ENCODE data around the gene MFSD6. TPM values are rescaled to one million over a fixed set of nuclear protein-coding genes. Genes with fewer than 3 reads are reported as not detected.
"Not testable (repeated sequence)": the region's sequence is repeated elsewhere in the genome, so short reads cannot be mapped to it uniquely, and the experiment has no call there.

Gene MFSD6
- total RNA-seq, 1 donor from 2014 or later: 6.7 TPM

DNA sequence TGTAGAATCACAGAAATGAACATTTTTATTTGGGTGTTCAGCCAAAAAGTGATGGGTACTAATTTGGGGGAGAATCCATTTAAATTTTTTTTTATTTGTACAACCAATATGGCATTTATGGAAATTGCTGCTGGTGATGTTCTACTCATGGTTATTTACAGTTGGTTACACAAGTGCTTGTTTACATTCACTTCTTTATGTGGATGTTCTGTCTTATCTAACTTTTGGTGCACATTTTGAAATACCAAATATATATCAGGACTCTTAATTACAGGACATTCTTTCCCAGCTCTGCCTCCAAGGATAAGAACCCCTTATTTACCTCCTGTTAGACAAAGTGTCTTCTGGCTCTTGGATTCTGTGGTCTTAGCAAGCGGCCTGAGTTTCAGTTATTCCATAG is 91.1 kb downstream of the MFSD6 start:
- no peak for DNase-seq (ENCODE audit: low read depth in 2 of 2)

DNA sequence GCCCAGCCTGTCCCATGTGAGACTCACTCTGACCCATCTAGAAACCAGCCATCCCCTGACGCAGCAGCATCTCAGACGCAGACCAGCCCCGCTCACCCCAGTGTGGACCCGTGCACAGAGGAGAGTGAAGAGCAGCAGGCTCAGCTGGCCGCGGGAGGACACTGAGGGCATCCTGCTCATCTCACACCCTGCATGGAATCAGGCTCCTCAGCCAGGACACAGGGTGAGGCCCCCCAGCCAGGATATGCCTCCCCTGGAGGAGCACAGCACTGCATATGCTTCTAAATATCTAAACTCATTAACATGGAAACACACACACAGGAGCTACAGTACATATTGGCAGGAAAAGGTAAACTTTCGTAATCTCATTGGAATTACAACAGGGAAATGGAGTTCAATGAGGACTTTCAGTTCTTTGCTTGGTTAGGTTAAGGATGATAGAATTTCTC is 91.9 kb downstream of the MFSD6 start:
- peak in 1 of 2 donors; percentile 10 for DNase-seq (ENCODE audit: low read depth in 2 of 2)

DNA sequence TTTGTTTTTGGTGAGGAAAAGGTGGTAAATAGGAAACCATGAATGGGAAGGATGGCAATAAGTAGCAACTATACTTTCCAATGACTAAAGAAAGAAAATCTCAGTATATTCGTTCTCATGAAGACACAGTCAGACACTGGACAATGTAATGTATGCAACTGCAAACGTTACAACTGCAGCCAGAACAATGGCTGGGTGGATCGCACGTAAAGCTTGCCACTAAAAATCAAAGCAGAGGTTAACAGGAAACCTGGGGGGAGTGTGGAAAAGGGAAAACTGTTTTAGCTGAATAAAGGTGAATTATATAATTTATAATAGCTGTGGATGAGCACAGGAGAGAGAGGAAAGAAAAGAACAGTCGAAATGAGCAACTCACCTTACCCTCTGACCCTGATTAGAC is 93.1 kb downstream of the MFSD6 start:
- DNase-seq (ENCODE audit: low read depth in 2 of 2): peak; percentile 54 to 55

DNA sequence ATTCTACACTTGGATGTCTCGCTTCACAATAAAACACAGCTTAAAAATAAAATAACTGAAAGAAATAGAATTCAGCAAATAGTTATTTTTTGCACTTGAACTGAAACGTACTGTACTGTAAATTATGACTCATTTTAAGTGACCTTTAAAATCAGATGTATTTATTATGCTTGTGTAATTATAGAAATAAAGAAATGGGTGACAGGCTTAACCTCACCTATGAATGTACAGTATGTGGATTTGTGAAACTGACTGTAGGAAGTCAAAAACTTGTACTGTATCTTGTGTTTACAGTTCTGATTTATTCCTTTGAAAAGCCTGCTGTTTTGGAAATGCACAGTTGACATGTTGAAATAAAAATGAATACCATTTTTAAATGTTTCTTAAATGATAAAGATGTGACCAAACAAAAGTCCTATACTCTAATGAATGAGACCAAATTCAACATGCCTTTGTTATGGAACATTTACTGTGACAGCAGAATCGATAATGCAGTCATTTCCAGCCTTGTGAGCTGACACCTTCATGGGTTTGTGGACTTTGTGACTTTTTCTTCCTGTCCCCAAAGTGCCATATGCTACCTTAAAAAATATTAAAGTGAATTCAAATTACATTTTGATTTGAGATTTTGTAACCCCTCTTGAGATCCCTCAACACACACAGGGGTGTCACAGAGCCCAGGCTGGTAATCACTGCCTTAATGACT is 93.7 kb downstream of the MFSD6 start:
- DNase-seq (ENCODE audit: low read depth in 2 of 2): peak in 1 of 2 donors; percentile 7

DNA sequence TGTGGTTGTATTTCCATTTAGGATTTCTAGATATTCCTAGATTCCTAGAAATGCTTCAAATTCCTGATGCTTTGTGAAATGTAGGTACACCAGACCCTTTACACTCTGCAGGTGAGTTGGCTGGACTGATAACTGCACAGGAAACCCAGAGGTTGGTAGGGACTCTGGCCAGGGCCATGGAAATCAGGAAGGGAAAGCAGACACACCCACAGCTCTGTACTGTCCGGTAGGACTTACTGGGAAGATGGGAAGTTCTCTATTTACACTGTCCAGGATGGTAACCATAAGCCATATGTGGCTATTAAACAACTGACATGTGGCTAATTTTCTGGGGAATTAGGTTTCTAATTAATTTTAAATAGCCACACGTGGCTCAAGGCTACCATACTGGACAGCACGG is 94.9 kb downstream of the MFSD6 start:
- DNase-seq (ENCODE audit: low read depth in 2 of 2): no peak

DNA sequence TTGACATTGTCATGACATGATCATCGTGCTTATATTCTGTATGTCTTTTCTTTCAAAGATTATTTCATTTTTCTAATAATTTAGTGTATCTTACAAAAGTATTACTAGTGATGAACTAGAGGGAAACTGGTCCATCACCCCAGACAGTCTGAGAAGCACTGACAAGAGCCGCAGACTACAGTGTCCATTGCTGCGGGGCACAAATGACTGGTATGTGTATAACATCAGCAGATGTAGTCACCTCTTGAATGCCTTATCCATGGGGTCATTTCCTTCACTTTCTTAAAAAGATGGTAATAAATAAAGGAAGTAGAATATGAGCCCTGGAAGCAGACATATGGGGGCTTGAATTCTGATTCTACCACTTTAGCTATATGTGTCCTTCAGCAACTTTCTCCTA is 96.8 kb downstream of the MFSD6 start:
- no peak for DNase-seq (ENCODE audit: low read depth in 2 of 2)

DNA sequence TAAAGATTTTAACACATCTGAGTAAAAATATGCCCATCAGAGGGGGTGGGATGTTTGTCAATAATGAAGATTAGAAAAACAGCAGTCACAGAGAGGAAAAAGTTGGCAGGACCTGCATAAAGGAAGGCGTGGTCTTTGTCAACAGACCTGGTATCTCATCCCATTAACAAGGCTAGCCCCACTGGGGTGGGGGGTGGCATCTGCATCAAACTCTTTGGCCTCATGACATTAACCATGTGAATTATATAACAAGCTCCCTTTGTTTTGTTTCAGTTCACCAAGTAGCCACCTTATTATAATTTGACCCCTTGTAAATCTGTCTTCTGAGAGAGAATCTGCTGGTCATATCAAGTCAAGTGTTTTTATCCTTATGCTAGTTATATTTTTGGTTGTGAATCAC is 97.5 kb downstream of the MFSD6 start:
- no peak for DNase-seq (ENCODE audit: low read depth in 2 of 2)

DNA sequence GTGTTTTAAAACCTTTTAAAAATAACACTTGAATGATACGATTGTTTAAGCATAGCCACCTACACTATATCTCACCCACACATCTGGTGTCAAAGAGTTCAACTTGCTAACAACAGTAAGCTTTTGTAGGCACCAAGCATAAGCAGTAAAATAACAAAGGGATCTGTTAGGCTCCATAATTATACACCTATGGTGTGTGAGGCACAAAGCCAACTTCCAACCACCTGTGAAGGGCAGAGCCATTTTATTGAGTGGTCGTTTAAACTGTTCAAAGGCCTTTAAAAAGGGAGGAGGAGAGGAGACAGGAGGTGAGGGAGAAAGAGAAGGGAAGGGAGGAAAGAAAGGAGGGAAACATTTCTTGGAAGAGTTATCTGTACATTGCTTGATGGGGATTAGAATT is 98.5 kb downstream of the MFSD6 start:
- no peak for DNase-seq (ENCODE audit: low read depth in 2 of 2)

DNA sequence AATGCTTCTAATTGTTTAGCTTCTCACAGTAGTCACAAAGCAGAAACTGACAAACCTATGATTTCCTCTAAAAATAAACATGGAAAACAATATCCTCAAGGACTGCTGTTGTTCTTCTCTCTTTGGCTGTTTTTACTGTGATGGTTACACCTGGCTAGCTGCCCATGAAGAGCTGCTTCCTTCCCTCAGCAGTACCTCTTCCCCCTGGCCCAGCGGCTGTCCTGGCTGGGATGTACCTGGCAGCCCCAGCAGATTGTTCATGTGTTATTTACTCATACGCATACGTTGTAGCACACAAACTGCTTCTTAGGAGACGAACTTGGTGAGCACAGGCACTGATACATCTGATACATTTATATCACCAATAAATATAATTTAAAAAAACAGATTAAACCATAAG is 99.0 kb downstream of the MFSD6 start:
- DNase-seq (ENCODE audit: low read depth in 2 of 2): peak; percentile 54 to 62

DNA sequence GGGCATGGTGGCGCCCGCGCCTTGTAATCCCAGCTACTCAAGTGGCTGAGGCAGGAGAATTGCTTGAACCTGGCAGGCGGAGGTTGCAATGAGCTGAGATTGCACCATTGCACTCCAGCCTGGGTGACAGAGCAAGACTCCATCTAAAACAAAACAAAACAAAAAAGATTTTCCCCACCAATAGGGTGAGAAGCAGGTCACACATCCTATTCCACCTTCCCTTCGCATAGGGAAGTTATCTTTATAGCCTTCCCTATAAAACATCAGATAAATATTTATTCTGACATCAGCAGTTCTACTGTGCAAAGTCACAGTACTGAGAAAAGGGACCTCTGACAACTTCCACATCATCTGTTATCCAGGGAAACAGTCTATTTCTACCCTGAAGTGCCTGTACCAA is 101.7 kb downstream of the MFSD6 start:
- not testable (repeated sequence) for DNase-seq (ENCODE audit: low read depth in 2 of 2)

DNA sequence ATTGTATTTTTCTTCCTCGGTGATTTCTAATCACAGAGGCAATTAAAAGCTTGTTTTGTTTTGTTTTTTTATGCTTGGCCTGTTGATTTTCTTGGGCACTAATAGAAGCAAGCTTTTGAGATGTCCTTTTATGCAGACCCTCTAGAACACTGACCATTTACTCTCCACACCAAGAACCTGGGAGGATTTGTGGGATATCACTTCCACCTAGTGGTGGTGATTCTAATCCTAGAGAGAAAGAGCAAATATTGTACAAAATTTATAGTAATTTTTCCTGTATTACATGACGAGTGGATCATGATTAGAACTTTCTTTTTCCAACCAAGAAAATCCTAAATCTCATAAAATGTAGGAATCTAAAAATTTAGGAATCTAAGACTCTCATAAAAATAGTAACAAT is 102.9 kb downstream of the MFSD6 start:
- peak; percentile 57 to 66 for DNase-seq (ENCODE audit: low read depth in 2 of 2)

DNA sequence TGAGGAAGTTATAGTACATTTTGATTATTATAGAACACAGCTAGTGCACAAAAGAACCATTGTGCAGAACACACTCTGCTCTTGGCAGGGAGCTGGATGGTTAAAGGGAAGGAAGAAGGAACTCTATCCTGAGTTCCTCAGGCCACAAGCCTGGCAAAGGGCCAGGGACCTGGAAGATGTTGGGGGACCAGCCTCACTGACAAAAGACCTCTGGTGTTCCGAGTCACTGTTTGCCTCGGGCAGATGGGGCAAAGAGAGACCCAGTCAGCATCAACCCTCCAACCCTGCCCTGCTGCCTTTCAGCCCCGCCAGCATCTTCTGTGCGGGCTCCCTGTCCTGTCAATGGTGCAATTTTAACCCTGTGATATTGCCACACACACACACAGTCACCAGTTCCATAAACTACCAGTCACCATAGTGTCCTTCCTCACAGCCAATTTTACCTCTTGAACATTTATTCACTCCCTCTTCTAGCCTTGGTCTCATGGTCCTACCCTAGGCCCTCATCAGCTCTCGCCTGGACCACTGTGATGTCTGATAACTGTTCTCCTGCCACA is 104.5 kb downstream of the MFSD6 start:
- no peak for DNase-seq (ENCODE audit: low read depth in 2 of 2)

DNA sequence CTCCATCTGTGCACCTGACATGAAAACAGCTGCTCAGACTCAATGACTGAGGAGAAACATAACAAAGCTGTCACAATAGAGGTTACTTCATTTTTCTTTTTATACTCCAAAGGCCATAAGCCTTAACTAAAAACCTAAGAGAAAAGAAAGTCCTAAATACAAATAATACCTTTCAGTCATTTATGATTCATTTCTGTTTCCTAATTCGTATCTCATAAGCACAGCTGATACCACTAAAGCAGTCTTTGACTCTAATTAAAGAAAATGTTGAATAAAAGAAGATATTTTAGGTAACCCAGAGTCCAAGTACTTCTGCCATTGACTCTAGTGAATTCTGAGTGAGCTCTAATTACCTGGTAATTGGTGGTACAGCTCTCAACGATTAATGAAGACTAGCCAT is 105.7 kb downstream of the MFSD6 start:
- no peak for DNase-seq (ENCODE audit: low read depth in 2 of 2)

DNA sequence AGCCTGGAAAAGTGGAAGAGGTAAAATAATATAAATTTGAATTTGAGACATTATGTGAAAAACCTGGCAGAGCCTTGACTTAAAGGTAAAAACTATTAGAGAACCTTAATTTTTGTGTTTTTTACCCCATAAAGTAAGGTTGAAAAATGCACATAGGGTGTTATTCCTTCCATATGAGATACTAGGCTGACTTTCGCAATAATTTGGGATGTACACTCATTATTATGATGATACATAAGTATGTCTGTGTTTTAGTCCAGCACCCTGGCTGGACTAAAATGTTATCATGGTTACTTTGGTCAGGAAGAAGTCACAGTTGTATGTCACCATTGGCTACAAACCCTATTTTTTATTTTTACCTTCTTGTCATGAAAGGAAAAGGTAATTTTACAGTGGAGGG is 106.5 kb downstream of the MFSD6 start:
- no peak for DNase-seq (ENCODE audit: low read depth in 2 of 2)

DNA sequence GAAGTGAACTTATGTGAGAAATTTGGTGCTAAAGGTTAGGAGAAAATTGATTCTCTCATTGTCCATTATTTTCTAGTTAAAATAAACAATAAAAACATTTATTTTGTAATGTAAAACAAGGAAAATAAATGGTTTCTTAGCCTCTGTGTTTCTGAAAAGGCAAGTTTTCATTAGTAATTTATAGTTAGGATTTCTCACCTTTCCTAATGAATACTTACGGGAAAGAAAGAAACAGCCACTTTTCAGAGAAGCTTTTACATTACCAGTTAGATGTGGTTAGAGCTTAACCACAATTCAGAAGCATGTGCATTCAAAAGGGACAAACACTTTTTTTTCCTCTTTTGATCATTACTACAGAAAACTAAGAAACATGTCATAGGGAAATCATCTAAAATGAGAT is 107.5 kb downstream of the MFSD6 start:
- no peak for DNase-seq (ENCODE audit: low read depth in 2 of 2)

DNA sequence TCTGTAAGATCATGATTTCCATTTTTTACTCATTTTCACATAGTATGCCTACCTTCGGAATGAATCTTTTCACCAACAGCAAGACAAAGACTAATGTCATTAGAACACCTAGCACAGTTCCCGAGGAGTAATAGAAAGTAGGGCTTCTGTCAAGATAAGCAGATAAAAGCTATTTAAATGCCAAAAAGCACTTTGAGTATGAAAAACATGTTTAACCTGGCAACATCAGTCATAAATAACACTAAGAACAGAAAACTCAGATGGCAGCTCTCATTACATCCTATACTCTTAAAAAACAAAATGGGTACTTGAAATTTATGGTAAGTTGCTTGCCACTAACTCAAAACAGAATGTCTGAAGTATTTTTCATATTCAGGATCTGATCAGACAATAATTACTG is 109.3 kb downstream of the MFSD6 start:
- DNase-seq (ENCODE audit: low read depth in 2 of 2): no peak

DNA sequence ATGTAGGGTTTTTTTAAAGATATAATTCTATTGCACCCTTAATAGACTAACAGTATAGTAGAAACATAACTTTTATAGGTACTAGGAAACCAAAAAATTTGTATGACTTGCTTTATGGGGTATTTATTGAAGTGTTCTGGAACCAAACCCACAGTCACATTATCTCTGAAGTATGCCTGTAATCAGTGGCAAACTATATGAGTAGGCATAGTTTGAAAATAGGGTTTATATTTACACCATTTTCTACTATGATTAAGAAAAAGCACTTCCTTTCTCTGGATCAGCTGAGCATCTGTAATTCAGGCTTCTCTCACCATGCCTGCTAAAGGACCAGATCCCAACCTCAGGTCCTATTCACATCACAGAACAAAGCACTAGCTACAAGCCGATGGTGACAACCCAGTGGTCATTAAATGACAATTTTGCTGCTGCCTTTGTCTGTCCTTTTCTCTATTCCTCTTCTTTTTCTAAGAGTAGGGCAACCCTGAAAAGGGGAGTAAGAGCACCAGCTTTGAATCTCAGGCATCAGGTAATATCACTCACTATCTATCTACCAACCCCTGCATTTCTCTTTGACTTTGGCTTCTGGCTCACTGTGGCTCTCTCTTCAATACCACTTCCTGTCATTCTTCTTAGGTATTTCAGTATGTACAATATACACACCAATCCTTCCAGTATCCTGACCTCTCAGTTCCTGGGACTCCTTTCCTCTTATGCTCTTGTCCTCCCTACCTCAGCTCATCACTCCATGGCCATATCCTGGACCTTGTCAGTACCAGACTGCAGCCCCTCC is 112.0 kb downstream of the MFSD6 start:
- no peak for DNase-seq (ENCODE audit: low read depth in 2 of 2)

DNA sequence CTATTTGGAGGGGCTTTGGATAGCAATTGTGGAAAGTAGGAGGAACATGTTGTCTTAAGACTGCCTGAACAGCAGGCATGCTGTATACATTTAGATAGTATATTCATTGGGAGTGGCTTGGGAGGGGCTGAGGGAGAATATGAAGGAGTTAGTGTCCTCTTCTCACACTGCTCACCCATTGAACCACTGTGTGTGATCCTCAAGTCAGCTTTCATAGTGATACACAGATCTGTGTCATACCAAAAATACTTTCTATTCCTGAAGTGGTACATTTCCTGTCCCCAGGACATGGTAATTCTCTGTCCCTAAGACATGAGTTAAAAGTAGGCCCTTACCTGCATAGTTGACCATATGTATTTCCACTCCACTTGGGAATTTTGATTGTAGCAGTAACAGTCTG is 116.8 kb downstream of the MFSD6 start:
- no peak for DNase-seq (ENCODE audit: low read depth in 2 of 2)

DNA sequence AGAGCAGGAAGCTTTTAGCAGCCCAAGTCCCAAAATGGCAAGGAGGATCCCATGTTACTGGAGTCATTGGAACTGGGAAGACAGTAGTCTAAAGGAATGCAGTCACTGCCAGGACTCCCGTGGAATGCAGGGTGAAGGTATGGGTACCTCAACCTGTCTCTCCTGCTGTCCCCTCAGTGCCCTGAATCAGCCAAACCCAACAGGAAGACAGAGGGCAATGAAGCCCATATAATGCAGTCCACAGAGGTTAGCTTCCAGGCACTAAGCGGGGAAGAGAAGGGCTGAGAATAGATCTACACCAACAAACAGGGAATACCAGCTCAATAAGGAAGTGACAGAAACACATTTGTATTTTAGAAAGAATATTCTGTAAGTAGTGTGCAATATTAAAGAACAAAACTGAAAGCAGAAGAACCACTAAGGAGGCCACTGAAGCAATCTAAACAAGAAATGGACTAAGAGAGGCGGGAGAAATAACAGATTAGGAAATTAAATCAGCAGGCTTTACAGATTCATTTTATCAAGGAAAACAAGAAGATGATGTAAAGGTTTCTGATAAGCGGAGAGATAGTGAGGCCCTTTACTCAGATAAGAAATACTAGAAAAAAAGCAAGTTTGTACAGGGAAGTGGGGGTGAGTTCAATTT is 118.1 kb downstream of the MFSD6 start:
- DNase-seq (ENCODE audit: low read depth in 2 of 2): no peak

DNA sequence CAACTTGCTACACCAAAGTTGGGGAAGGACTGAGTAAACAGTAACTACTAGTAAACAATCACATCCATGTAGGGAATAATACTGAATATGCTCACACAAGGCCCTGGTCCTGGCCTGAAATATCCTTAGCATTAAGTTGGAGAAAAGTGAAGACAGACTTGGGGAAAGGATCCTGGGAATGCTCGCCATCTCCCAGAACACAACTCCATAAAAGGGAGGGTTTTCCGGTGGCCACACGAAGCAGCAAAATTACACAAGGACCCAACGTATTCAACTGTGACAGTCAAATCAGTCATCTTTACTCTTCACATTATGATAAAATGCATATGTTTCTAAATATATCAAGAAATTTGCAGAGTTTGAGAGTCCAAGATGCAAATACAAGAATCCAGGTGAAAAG is 119.1 kb downstream of the MFSD6 start:
- no peak for DNase-seq (ENCODE audit: low read depth in 2 of 2)

DNA sequence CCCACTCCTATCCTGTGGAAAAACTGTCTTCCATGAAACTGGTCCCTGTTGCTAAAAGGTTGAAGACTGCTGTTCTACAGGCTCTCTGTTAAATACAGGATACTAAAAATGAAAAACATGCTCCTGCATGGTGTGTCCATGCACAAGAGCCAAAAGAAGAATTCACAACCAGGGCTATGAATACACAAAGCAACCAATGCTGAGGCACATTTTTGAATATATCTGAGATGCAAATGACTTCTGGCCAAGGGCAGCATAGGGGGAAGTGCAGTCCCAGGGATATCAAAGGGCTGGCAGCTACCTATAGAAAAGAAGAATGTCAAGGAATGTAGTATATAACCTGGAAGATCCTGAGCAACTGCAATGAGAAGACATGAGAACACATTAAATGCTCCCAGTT is 119.8 kb downstream of the MFSD6 start:
- DNase-seq (ENCODE audit: low read depth in 2 of 2): no peak

DNA sequence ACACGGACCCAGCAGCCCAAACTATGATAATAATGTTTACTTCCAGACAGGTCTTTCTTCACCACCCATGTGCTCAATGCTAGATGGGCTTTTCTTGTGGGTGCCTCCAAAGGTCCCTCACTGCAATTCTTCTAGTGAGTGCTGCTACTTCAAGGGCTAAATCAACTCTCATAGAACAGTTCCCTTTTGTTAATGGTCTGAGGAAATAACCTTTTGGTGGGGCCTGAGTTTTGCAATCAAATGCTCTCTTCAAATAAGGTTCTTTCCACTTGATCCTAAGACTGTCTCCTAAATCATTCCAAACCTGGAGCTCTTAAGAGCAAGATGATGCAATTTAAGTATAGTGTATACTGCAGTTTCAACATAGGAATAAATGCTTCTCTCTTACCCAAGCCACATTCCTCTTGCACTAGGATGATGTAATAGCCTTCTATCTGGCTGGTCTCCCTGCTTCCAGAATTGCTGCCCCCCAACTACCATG is 120.4 kb downstream of the MFSD6 start:
- no peak for DNase-seq (ENCODE audit: low read depth in 2 of 2)

Data from dermis microvascular lymphatic vessel endothelial cell (primary cell).